ENCODE results near the gene PKD1L1.

GRCh38 chr7:47839381-47839780 is 108.9 kb downstream of the PKD1L1 start:
- TF ChIP-seq CTCF (IDR thresholded peaks at IDR 0.05 in 2 of 3, conservative IDR thresholded peaks at IDR 0.05 in 1 of 3; ENCODE audit: borderline replicate concordance in 1 of 3, insufficient read depth in 1 of 3, low read depth in 2 of 3, low read length in 2 of 3): no peak
- TF ChIP-seq ELF1 (IDR thresholded peaks at IDR 0.05; ENCODE audit: borderline replicate concordance, low read depth): no peak
- no peak for TF ChIP-seq POLR2AphosphoS5 (IDR thresholded peaks at IDR 0.05; ENCODE audit: low read depth, low read length)

All from HCT116 (cell line).